GM21528 (cell line): ENCODE data around the gene RIPPLY2.
"Not testable (repeated sequence)": the region's sequence is repeated elsewhere in the genome, so short reads cannot be mapped to it uniquely, and the experiment has no call there.

Experiments
- ATAC-seq: cut with Tn5 transposase; IDR thresholded peaks from one replicate; pipeline ENCODE4 v1.9.1; 2021; ENCODE audit warnings: mild to moderate bottlenecking, moderate library complexity; ENCODE audit not compliant: unreplicated experiment, low FRiP score

Gene RIPPLY2, protein sequence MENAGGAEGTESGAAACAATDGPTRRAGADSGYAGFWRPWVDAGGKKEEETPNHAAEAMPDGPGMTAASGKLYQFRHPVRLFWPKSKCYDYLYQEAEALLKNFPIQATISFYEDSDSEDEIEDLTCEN

GRCh38 chr6:83853178-83854000, at the start of gene RIPPLY2:
TSS of gene RIPPLY2 (plus strand) at chr6:83853360. CDS start at chr6:83853417, 57 bp downstream.
- ATAC-seq, result peak; percentile 58

- not testable (repeated sequence) for ATAC-seq
These were observed 49.7 kb upstream of the RIPPLY2 start for GRCh38 chr6:83803492-83803891.

DNA sequence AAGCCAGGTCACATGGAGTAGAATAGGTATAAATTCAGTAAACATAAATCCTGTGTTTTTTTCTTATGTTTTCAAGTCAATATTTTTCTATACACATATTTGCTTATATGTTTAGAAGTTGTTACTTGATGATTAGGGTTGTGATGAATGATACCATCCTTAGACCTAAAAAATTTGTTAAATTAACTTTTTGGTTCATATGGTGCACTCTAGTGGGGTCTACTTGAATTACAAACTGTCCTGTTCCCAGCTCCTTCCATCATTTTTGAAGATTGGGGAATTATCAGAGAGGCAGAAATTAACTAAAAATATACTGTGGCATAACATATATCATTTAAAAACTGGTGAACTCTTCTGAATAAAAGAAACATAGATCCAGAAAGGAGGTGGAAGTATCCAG, 48.3 kb upstream of the RIPPLY2 start:
- ATAC-seq, result no peak

- no peak for ATAC-seq
These were observed 45.2 kb upstream of the RIPPLY2 start for GRCh38 chr6:83808005-83808404.

DNA sequence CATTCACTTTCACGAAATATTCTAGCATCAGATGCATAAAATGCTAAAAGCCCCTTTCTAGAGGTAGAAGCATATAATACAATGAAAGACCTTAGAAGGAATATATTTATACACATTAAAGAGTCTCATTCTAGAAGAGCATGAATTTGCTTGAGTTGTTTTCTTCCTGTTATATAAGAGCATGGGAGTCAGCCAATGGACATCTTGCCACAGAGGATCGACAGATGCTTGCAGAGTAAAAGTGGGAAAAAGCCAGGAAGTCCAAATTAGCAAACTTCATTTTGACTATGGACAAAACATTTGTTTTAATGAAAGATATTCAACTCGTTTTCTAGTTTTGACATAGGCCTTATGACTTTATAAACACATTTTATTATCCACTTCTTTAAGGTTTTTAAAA, 44.2 kb upstream of the RIPPLY2 start:
- no peak for ATAC-seq

DNA sequence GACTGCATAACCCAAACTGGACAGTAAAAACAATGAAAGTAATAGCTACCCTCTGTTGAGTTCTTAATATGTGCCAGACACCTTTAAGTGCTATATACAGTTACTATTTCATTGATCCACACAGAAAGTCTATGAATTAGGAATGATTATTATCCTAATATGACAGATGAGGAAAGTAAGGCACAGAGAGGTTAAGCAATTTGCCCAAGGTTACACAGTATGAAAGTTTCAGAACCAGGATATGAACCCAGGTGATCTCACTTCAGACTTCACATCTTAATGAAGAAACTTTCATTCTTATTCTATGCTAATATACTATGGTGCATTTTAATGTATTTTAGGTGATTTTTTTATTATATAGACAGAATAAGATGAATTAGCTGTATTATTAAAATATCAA, 40.6 kb upstream of the RIPPLY2 start:
- no peak for ATAC-seq

- ATAC-seq, result no peak
These were observed 37.4 kb upstream of the RIPPLY2 start for GRCh38 chr6:83815631-83816272.

DNA sequence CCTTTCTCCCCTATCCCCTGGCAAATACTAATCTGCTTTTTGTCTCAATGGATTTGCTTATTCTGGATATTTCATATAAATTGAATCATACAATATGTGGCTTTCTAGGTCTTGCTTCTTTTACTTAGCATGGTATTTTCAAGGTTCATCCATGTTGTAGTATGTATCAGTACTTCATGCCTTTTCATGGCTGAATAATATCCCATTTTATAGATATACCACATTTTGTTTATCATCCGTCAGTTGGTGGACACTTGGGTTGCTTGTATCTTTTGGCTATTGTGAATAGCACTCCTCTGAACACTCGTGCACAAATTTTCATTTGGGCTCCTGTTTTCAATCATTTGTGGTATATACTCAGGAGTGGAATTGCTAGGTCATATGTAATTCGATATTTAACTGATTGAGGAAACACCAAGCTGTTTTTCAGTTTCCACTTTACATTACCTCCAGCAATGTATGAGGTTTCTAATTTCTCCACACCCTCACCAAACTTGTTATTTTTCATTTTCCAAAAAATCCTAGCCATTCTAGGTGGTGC, 30.5 kb upstream of the RIPPLY2 start:
- ATAC-seq, result no peak

- ATAC-seq, result no peak
These were observed 28.8 kb upstream of the RIPPLY2 start for GRCh38 chr6:83824388-83824801.

- ATAC-seq, result no peak
These were observed 28.3 kb upstream of the RIPPLY2 start for GRCh38 chr6:83824831-83825230.

DNA sequence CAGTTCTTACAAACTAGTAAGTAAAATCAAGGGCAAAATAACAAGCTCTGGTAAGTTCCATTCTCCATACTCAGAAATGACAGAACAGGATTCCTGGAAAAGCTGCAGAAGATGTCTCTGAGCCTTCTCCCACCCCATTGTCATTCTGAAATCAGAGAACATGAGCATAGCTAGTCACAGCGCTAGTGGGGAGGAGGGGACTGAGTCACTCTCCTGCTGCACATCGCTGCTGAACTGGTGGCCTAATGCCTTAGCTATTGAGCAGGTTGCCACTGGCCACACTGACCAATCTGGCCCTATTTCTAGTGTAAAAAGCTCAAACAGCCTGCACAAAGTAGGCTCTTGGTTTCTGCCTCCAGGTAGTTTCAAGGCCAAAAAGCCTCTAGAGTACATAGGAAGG, 26.1 kb upstream of the RIPPLY2 start:
- no peak for ATAC-seq

DNA sequence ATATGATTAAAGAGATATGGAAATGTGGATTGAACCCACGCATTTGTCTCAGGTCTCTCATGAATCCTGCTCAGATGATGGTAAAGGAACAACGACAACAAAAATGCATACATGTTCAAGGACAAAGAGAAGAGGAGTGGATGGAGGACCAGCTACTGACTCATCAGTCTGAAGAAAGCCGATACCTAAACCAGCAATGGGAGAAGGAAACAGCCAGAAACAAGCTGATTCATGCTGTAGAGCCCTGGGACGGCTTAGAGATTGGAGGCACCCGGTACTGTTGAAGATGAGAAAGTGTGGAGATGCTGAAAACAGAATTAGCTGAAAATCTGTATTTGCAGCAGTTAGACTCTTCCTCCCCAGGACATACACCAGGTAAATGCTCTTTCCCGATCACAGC, 14.4 kb upstream of the RIPPLY2 start:
- no peak for ATAC-seq

GRCh38 chr6:83844170-83844569, 9.0 kb upstream of the RIPPLY2 start:
- ATAC-seq, result no peak

- ATAC-seq, result no peak
These were observed 6.9 kb upstream of the RIPPLY2 start for GRCh38 chr6:83846291-83846690.

DNA sequence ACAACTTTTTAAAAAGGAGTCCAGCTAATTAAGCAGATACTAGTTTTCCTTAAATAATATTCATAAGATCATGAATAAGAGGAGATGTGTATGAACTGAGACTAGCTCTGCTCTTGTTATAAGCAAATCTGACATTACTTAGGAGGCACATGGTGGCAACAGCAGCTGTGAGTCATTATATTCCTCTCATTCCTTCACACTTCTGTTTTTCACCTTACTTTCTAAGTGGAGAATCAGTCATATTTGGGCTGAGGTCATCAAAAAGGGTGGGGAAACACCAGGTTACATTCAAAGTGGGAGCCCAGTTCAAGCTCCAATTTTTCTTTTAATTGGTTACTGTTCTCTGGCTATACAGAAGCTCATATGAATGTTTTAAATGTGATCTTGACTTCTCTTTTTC, 6.0 kb upstream of the RIPPLY2 start:
- ATAC-seq, result peak; percentile 82

GRCh38 chr6:83849127-83849526, 4.0 kb upstream of the RIPPLY2 start:
- no peak for ATAC-seq

DNA sequence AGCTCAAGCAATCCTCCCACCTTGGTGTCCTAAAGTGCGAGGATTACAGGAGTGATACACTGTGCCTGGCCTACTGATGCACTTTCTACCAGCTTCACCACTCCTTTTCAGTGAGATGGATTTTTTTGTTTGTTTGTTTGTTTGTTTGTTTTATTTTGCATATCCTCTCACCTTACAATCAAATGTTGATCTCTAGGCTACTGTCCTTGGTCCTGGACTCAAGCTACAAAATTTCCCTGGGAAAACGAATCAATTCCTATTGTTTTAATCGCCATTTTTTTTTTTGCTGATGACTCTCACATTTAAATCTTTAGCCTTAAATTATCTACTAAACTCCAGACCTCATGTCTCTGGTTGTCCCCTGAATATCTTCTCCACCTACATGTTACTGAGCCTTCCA, 3.5 kb upstream of the RIPPLY2 start:
- ATAC-seq, result no peak

GRCh38 chr6:83852528-83853177, 507 bp upstream of the RIPPLY2 start:
- no peak for ATAC-seq

- ATAC-seq, result peak; percentile 4
These were observed 891 bp downstream of the RIPPLY2 start for GRCh38 chr6:83854001-83854501.

DNA sequence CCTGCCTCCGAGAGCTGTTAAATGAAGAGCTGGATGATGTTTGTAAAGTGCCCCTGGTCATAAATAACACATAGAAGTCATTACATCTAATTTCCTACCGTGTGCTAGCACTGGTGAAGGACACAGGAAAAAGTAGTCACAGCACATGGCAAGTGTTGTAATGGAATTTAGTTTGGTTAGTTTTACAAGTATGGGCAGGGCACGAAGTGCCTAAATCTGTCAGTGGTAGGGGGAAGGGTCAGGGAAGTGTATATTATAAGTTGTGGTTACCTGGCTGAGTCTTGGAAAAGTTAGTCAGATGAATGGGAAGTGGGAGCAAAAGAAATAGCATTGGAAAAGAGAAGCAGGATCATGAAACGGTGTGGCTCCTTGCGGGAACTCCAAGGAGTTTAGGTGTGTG, 1.6 kb downstream of the RIPPLY2 start:
- no peak for ATAC-seq
